H1 (cell line): ENCODE results near the gene EHHADH. TPM values are rescaled to one million over a fixed set of nuclear protein-coding genes. Genes with fewer than 3 reads are reported as not detected.

ENCODE experiments used
- CTCF ChIA-PET: fragments of 300-600 bp; sonication (Branson Sonifier 250); formaldehyde crosslinking; loops from one replicate; lab custom pipeline; 2021; ENCODE audit not compliant: partially characterized antibody; lab: Charles Lee
- POLR2A ChIA-PET: fragments of 300-600 bp; sonication (Branson Sonifier 250); formaldehyde crosslinking; loops from one replicate; lab custom pipeline; 2021; ENCODE audit warnings: inconsistent platforms; ENCODE audit not compliant: partially characterized antibody; lab: Charles Lee
- DNase-seq, 2 experiments: peaks; one replicate each; pipeline versions ENCODE4 v3.0.0 to v3.0.0-alpha.2; 2010 to 2022; ENCODE audit warnings: low spot score in 2 of 2, low read depth in 1 of 2, mixed read lengths in 1 of 2
- FAIRE-seq: peaks from 2 replicates; lab custom pipeline; 2011; peaks lifted over from hg19 to GRCh38; lab: Jason Lieb, UNC
- H2AFZ ChIP-seq: 2 replicates; pipeline ENCODE4 v1.8.1; 2012; ENCODE audit warnings: low read length, inconsistent platforms
- H2AK5ac ChIP-seq: 2 replicates; pipeline ENCODE4 v1.6.1; 2013; ENCODE audit warnings: low read depth, low read length
- H2BK120ac ChIP-seq: replicated peaks from 2 replicates; pipeline ENCODE3; 2013; ENCODE audit warnings: low read depth, low read length, inconsistent platforms
- H2BK12ac ChIP-seq: 2 replicates; pipeline ENCODE4 v1.6.1; 2013; ENCODE audit warnings: low read depth, low read length
- H2BK15ac ChIP-seq: 2 replicates; pipeline ENCODE4 v1.6.1; 2013; ENCODE audit warnings: low read length
- H2BK20ac ChIP-seq: 2 replicates; pipeline ENCODE4 v1.6.1; 2013; ENCODE audit warnings: low read length
- H2BK5ac ChIP-seq: 2 replicates; pipeline ENCODE4 v1.6.1; 2013; ENCODE audit warnings: low read depth, low read length
- H3K14ac ChIP-seq: 2 replicates; pipeline ENCODE4 v1.6.1; 2013; ENCODE audit warnings: inconsistent platforms; ENCODE audit not compliant: insufficient read length
- H3K18ac ChIP-seq: 2 replicates; pipeline ENCODE4 v1.6.1; 2013; ENCODE audit warnings: low read length; ENCODE audit errors: extremely low read depth
- H3K23ac ChIP-seq: 2 replicates; pipeline ENCODE4 v1.6.1; 2013; ENCODE audit warnings: inconsistent platforms; ENCODE audit not compliant: insufficient read length
- H3K23me2 ChIP-seq: 2 replicates; pipeline ENCODE4 v1.6.1; 2013; ENCODE audit warnings: low read depth, low read length
- H3K27ac ChIP-seq: 2 replicates; pipeline ENCODE4 v1.6.1; 2011; ENCODE audit warnings: low read depth, low read length, inconsistent platforms
- H3K27me3 ChIP-seq, 4 experiments: replicated peaks in 1 of 4; 1 replicate in 1 of 4; 2 replicates in 3 of 4; pipeline versions ENCODE4 v1.6.1 to v1.8.1; 2011 to 2013; ENCODE audit warnings: low read length in 3 of 4, mild to moderate bottlenecking in 3 of 4, inconsistent platforms in 2 of 4, mixed read lengths in 2 of 4, moderate library complexity in 1 of 4; ENCODE audit not compliant: control insufficient read depth in 3 of 4, insufficient read depth in 3 of 4; ENCODE audit errors: extremely low read depth in 1 of 4
- H3K36me3 ChIP-seq, 4 experiments: 2 replicates each; pipeline versions ENCODE4 v1.6.1 to v1.8.1; 2011 to 2013; ENCODE audit warnings: mild to moderate bottlenecking in 4 of 4, low read length in 3 of 4, moderate library complexity in 2 of 4, control low read depth in 1 of 4, inconsistent platforms in 1 of 4; ENCODE audit not compliant: insufficient read depth in 4 of 4, control insufficient read depth in 2 of 4
- H3K4ac ChIP-seq: replicated peaks from 2 replicates; pipeline ENCODE3; 2013; ENCODE audit warnings: low read length, low read depth, mixed read lengths, inconsistent platforms; ENCODE audit not compliant: insufficient read length
- H3K4me1 ChIP-seq, 4 experiments: replicated peaks in 1 of 4; 1 replicate in 1 of 4; 2 replicates in 3 of 4; pipeline versions ENCODE4 v1.6.1 to v1.8.1; 2011 to 2013; ENCODE audit warnings: low read length in 3 of 4, inconsistent platforms in 2 of 4, mixed read lengths in 1 of 4; ENCODE audit not compliant: insufficient read depth in 4 of 4, control insufficient read depth in 3 of 4
- H3K4me2 ChIP-seq, 2 experiments: 2 replicates each; pipeline versions ENCODE4 v1.6.1 to v1.8.1; 2011 to 2013; ENCODE audit warnings: low read depth in 2 of 2, low read length in 2 of 2, control low read depth in 1 of 2, inconsistent platforms in 1 of 2, mild to moderate bottlenecking in 1 of 2; ENCODE audit not compliant: insufficient read depth in 1 of 2
- H3K4me3 ChIP-seq, 4 experiments: fragments of 200-600, 300-600 bp in 1 of 4; sonication (generic), shearing (Covaris generic), sonication (Bioruptor Twin) in 1 of 4; 2 replicates each; pipeline versions ENCODE4 v1.5.1 to v1.8.1; 2011 to 2016; ENCODE audit warnings: low read length in 4 of 4, low read depth in 3 of 4, control low read depth in 2 of 4, inconsistent platforms in 2 of 4, mild to moderate bottlenecking in 2 of 4, mixed read lengths in 1 of 4, moderate library complexity in 1 of 4; ENCODE audit not compliant: insufficient read depth in 2 of 4; ENCODE audit errors: extremely low read depth in 1 of 4
- H3K56ac ChIP-seq: replicated peaks from 2 replicates; pipeline ENCODE3; 2013; ENCODE audit warnings: low read depth, mild to moderate bottlenecking, mixed read lengths, low read length, inconsistent platforms; ENCODE audit not compliant: insufficient read length
- H3K79me1 ChIP-seq: 2 replicates; pipeline ENCODE4 v1.6.1; 2013; ENCODE audit warnings: low read depth, low read length, control low read depth
- H3K79me2 ChIP-seq, 2 experiments: 2 replicates each; pipeline versions ENCODE4 v1.6.1 to v1.8.1; 2012 to 2013; ENCODE audit warnings: low read length in 2 of 2, mild to moderate bottlenecking in 2 of 2, inconsistent platforms in 1 of 2; ENCODE audit not compliant: insufficient read depth in 2 of 2, control insufficient read depth in 1 of 2
- H3K9ac ChIP-seq, 4 experiments: replicated peaks in 1 of 4; 1 replicate in 1 of 4; 2 replicates in 3 of 4; pipeline versions ENCODE4 v1.6.1 to v1.8.1; 2011 to 2013; ENCODE audit warnings: low read depth in 3 of 4, low read length in 3 of 4, control low read depth in 2 of 4, mild to moderate bottlenecking in 2 of 4, moderate library complexity in 2 of 4, inconsistent platforms in 1 of 4; ENCODE audit errors: extremely low read depth in 1 of 4
- H3K9me3 ChIP-seq, 2 experiments: 2 replicates each; pipeline versions ENCODE4 v1.6.1 to v1.8.1; 2012 to 2013; ENCODE audit warnings: mild to moderate bottlenecking in 2 of 2, moderate library complexity in 2 of 2, control low read depth in 1 of 2, inconsistent platforms in 1 of 2, low read depth in 1 of 2, low read length in 1 of 2, mixed read lengths in 1 of 2; ENCODE audit not compliant: insufficient read depth in 2 of 2
- H4K20me1 ChIP-seq, 2 experiments: replicated peaks in 1 of 2; 2 replicates each; pipeline versions ENCODE3 to v1.8.1; 2011 to 2013; ENCODE audit warnings: inconsistent platforms in 2 of 2, low read length in 2 of 2, mild to moderate bottlenecking in 1 of 2; ENCODE audit not compliant: insufficient read depth in 2 of 2, control insufficient read depth in 1 of 2
- H4K5ac ChIP-seq: 2 replicates; pipeline ENCODE4 v1.6.1; 2013; ENCODE audit warnings: low read length, low read depth, mixed read lengths, inconsistent platforms; ENCODE audit not compliant: insufficient read length
- H4K8ac ChIP-seq: 2 replicates; pipeline ENCODE4 v1.8.0; 2013; ENCODE audit warnings: mild to moderate bottlenecking, moderate library complexity, low read length, inconsistent platforms; ENCODE audit not compliant: insufficient read depth; ENCODE audit errors: extremely low read depth
- H4K91ac ChIP-seq: replicated peaks from 2 replicates; pipeline ENCODE3; 2013; ENCODE audit warnings: low read length, mixed read lengths, inconsistent platforms; ENCODE audit not compliant: insufficient read length
- CBX5 ChIP-seq: fragments of 300-800, 300-1000 bp; sonication (generic); IDR thresholded peaks from 2 replicates; pipeline ENCODE4 v1.7.1; 2016; ENCODE audit warnings: antibody characterized with exemption, low read length, low read depth
- KDM1A ChIP-seq: fragments of 200-600, 300-600 bp; sonication (generic); IDR thresholded peaks from 2 replicates; pipeline ENCODE4 v1.7.1; 2016; ENCODE audit warnings: mild to moderate bottlenecking, low read length, borderline replicate concordance
- SRF ChIP-seq: IDR thresholded peaks from 2 replicates; pipeline ENCODE4 v1.6.1; 2011; ENCODE audit warnings: mild to moderate bottlenecking, low read depth, low read length, moderate library complexity
- WGBS, 2 experiments: shearing (Covaris generic) in 1 of 2; methylation state at CpG; one replicate each; pipeline versions ENCODE4 v1.1.6 to v1.1.7; 2013 to 2015; ENCODE audit warnings: low lambda C conversion rate in 2 of 2, mixed read lengths in 2 of 2, inconsistent platforms in 1 of 2, low coverage in 1 of 2, missing lambda C conversion rate in 1 of 2; ENCODE audit not compliant: insufficient replicate concordance in 2 of 2, insufficient coverage in 1 of 2, insufficient read length in 1 of 2; ENCODE audit errors: extremely low coverage in 1 of 2, missing lambda C conversion rate in 1 of 2; 5-methylcytosine and 5-hydroxymethylcytosine counted together
- polyA plus RNA-seq, 7 experiments: library from polyadenylated mRNA; depleted of rRNA in 3 of 7; stranded (reverse) in 5 of 7; unstranded in 2 of 7; fragments of >200 nt in 5 of 7; fragments of 200-250 nt in 2 of 7; gene quantifications; 1 replicate in 5 of 7; 2 replicates in 1 of 7; 4 replicates in 1 of 7; pipeline versions ENCODE4 v1.2.1 to v1.2.3, GENCODE V29; 2011 to 2013; ENCODE audit warnings: missing spikeins in 2 of 7, mixed read lengths in 2 of 7
- total RNA-seq: library from RNA; stranded (reverse); fragmentation: NEBNext Ultra II Directional; extraction: Animal tissue kit (Norgen Biotek cat#: 25700); gene quantifications from 2 replicates; pipeline ENCODE4 v1.2.1, GENCODE V29; 2021

Gene EHHADH
- total and polyA plus RNA-seq, 2 of the 8 experiments (the other 6 are each of a cell fraction or from before 2014, with no cell fraction given): 1.4 to 3.5 TPM

DNA sequence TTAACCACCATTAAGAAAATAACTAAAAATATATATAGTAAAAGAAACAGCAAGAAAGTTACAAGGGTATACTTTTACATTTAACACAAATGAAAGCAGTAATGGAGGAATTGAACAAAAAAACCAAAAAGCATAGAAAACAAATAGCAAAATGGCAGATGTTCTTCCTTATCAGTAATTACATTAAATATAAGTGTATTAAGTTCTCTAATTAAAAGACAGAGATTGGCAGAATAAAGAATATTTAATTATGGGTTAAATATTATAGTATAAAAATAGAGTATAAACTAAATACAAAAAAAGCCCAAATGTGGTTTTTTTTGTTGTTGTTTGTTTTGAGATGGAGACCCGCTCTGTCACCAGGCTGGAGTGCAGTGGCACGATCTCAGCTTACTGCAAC lies 20.5 kb downstream of the EHHADH start:
- H3K56ac ChIP-seq: no peak overlapping the region
- no peak overlapping the region for H3K4me2 ChIP-seq
- H2BK120ac ChIP-seq: no peak overlapping the region
- no peak overlapping the region for H3K18ac ChIP-seq
- no peaks in the 10 kb centered on the region for H3K23me2 ChIP-seq
- H3K36me3 ChIP-seq: no peaks in the 10 kb centered on the region
- no peak overlapping the region for H3K23ac ChIP-seq
- ChIA-PET POLR2A (no interaction called here), CTCF (no interaction called here)
- H4K20me1 ChIP-seq: no peaks in the 10 kb centered on the region
- H3K79me2 ChIP-seq: no peaks in the 10 kb centered on the region
- H2BK5ac ChIP-seq: no peak overlapping the region
- no peaks in the 10 kb centered on the region for H3K4me1 ChIP-seq
- no peak overlapping the region for H2BK20ac ChIP-seq
- no peaks in the 10 kb centered on the region for H3K27me3 ChIP-seq
- no peak overlapping the region for H3K9ac ChIP-seq
- H2BK15ac ChIP-seq: no peak overlapping the region
- no peak for TF ChIP-seq SRF
- TF ChIP-seq KDM1A: no peak
- no peak for TF ChIP-seq CBX5
- no peak overlapping the region for H2AK5ac ChIP-seq
- no peak overlapping the region for H2AFZ ChIP-seq
- no peak overlapping the region for H3K14ac ChIP-seq
- no peak overlapping the region for H3K4me3 ChIP-seq
- peaks cover 6 to 9% of the 10 kb centered on the region in 2 experiments; a peak in 3 of 4 replicates for H3K9me3 ChIP-seq
- H2BK12ac ChIP-seq: no peak overlapping the region
- H4K91ac ChIP-seq: no peak overlapping the region
- no peak overlapping the region for H3K27ac ChIP-seq
- H3K4ac ChIP-seq: no peak overlapping the region
- no peak for DNase-seq
- no peak overlapping the region for H4K5ac ChIP-seq
- WGBS, 2 experiments: 87% methylated on average over 2 of the region's 2 CpGs; no CpG with 5 or more reads in 1 of the 2 experiments
- H4K8ac ChIP-seq: no peak overlapping the region
- no peaks in the 10 kb centered on the region for H3K79me1 ChIP-seq
- no peak for FAIRE-seq
